ENCODE data around the gene NCK1.

The NCK1 gene

DNA sequence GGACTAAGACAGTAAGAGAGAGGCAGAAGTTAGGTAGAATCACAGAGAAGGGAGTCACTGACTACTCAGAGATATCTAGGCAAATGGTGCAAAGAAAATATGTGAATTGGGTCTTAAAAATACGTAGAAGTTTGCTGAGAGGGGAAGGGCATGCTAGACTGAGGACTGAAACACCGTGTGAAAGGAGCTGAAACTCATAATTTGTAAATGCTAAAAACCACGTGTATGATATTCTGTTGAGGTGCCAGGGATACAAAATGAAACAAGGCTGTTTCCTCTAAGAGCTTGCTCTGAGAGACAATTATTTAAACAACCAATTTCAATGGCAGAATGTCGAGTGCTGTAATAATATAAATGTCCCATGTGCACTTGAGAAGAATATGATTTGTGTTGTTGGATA lies 47.2 kb downstream of the NCK1 start:
- DNase-seq: no peak

DNA sequence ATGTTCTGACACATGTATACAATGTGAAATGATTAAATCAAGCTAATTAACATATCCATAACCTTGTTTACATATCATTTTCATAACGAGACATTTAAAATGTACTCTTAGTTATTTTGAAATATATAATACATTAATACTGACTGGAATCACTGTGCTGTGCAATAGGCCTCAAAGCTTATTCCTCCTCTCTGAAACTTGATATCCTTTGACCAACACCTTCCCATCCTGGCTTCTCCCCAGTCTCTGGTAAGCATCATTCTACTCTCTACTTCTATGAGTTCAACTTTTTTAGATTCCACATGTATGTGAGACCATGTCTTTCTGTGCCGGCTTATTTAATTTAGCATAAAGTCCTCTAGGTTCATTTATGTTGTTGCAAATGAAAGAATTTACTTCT lies 48.7 kb downstream of the NCK1 start:
- DNase-seq: no peak

DNA sequence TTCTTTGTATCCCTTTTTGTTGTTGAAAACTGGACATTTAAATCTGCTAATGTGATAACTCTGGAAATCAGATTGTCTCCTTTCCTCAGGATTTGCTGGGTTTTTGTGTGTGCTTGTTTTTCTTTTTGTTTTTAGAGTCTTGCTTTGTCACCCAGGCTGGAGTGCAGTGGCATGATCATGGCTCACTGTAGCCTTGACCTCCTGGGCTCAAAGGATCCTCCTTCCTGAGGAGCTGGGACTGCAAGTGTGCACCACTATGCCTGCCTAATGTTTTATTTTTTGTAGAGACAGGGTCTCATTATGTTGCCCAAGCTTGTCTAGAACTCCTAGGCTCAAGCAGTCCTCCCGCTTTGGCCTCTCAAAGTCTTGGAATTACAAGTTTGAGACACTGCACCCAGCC lies 51.2 kb downstream of the NCK1 start:
- DNase-seq: no peak

DNA sequence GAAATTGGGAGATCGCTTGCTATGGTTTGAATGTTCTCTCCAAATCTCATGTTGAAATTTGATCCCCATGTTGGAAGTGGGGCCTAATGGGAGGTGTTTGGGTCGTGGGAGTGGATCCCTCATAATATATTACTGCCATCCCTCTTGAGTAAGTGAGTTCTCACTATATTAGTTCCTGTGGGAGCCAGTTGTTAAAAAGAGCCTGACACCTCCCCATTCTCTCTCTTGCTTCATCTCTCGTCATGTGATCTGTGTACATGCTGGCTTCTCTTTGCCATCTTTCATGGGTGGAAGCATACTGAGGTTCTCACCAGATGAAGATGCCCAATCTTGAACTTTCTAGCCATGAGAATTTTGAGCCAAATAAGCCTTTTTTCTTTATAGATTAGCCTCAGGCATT lies 52.7 kb downstream of the NCK1 start:
- DNase-seq: no peak

DNA sequence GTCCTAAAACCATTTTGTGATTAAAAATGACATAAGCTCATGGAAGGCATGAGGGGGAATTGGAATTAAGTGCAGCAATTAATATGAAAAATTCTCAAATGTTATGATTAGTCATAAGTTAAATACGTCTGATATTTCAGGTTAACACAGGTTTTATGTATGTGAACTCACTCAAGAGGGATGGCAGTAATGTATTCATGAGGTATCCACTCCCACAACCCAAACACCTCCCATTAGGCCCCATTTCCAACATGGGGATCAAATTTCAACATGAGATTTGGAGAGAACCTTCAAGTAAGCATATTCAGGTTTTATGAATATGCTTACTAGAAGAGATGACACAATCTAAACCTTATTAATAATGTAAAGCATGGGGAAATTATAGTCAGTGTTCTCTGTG lies 54.2 kb downstream of the NCK1 start:
- no peak for DNase-seq

DNA sequence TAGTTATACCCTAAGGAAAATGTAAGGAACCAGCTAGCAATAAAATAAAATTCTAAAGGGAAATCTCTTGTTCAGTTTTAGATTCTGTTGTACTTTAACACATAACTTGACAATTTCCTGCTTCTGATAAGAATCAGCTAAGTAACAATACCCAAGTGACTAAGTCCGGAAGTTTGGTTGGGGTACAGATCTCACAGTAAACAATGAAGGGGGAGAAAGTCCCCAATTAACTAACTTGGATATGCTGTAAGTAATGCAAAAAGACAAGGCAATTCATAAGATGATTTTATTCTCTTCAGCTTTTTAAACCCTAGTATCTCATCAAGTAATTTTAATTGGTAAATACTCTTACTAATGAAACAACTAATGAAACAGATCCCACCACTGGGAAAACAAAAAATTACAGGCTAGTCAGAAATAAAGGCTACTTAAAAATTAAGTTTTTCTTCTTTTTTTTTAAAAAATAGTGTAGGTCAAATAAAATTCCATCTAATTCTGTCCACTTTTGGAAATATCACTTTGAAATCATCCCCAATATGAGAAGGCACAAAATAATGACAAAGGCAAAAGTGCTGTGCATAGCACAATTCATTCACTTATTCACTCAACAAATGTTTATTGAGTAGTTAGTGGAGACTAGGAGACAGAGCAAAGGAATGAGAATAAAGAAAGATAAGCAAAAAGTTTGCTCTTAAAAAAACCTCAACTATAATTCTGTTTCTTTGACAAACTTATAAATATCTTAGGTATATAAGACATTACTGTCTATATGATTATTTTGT lies 58.0 kb downstream of the NCK1 start:
- no peak for DNase-seq

DNA sequence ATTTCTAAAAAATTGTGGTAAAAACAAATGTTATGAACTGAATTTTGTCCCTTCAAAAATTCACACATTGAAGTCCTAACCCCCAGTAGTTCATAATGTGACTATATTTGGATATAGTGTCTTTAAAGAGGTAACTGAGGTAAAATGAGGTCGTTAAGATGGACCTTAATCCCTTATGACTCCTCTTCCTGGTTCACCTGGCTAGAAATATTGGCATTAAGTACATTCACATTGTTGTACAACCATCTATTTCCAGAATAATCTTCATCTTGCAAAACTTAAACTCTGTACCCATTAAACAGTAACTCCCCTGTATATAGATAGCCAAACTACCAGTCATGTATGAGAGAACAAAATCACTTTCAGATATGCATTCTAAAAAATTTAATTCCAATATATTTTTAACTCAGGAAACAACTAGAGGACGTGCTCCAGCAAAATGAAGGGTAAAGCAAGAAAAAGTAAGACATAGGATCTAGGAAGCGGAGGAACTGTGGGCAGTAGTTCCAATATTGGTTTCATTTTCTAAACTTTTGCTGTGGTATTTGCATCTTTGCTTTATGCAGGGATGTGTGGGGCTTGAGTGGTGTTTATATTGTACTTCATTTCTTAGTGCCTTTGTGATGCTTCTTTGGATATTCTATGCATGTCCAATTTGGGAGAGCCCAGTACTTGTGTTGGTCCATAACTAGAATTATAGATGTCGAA lies 59.0 kb downstream of the NCK1 start:
- DNase-seq: no peak

DNA sequence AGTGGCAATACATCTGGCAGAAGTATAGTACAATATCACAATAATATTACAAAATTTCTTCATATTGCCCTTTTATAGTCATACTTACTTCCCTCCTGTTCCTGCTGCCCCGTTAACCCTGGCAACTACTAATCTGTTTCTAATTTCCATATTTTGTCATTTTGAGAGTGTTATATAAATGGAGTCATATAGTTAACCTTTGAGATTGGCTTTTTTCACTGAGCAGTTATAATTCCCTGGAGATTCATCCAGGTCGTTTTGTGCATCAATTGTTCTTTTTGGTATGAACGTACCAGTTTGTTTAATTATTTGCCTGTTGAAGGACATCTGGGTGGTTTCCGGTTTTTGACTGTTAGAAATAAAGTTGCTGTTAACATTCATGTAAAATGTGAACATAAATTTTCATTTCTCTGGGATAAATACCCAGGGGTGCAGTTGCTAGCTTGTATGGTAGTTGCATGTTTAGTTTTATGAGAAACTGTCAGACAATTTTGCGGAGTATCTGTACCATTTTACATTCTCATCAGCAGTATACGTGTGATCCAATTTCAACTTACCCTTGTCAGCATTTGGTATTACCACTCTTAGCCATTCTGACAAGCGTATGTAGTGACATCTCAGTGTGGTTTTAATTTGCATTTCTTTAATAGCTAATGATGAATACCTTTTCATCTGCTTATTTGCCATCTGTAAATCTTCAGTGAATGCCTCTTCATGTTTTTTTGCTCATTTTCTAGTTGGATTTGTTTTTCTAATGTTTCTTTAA lies 63.6 kb downstream of the NCK1 start:
- DNase-seq: no peak

DNA sequence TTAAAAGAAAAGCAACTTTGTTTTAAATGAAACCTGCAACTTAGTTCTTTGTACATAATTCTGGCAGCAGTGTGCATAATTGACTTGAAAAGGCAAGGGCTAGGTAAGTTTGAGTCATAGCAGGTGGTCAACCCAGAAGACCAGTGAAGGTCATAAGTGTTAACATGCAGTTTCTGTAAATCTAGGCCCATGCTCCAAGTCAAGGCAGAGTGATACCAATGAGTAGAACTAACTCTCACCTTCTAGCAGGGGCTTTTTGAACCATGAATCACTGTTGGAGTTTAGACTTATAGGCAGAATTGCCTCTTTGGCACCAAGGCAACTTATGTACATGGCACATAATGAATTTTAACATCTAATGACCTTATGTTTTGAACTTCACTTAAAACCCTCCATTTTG lies 66.2 kb downstream of the NCK1 start:
- no peak for DNase-seq

DNA sequence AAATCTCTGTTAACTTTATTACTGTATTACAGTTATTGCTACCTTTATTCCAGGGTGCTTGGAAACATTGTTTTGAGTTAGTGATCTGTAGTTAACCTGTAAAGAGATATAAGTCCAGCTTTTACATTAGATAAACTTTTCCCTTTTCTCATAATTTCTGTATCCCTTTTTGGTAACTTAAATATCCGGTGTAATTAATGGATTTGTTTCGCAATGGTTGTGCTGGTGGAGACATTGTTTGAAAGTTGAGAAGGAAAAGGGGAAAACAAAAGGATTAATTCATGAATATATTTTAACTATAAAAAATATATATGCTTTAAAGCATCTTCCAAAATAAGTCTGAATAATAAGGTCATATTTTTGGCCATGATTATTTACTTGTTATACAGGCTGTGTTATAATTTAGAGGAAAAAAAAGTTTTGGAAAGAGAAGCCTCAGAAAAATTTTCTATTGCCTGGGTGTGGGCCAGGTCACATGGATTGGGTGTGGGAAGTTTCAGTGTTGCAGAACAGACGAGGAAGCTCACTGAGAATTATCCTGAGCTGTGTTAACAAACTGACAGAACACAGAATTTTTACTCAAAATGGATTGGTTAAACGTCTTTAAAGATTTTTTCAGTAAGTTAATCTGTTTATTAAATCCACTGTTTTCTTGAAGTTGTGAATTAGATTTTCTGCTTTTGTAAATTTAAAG lies 68.1 kb downstream of the NCK1 start:
- DNase-seq: no peak

DNA sequence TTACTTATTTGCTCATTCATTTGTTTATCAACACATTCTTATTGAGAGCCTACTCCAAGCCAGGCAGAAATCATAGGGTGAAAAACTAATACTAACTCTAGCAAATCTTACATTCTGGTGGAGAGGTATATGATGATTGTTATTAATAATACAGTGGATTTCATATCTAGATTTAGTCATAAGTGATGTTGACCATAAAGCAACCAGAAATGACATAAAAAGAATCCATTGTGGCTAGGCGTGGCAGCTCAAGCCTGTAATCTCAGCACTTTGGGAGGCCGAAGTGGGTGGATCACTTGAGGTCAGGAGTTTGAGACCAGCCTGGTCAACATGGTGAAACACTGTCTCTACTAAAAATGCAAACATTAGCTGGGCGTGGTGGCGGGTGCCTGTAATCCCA lies 69.6 kb downstream of the NCK1 start:
- no peak for DNase-seq

DNA sequence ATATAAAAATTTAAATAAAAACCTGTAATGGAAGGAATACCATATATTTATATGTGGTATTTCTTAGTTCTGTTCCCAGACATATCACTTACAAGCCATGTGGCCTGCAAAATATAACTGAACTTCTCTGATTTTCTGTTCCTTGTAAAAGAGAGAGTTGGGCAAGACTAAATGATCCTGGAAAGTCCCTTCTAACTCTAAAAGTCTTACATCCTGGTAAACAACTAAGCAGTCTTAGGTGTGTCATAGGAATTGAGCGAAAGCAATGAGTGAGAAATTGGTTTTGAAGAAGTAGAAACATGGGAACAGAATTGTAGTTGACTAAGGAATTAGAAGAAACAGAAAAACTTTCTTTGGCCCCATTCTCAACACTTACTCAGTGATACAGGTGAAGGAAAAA lies 70.5 kb downstream of the NCK1 start:
- no peak for DNase-seq

DNA sequence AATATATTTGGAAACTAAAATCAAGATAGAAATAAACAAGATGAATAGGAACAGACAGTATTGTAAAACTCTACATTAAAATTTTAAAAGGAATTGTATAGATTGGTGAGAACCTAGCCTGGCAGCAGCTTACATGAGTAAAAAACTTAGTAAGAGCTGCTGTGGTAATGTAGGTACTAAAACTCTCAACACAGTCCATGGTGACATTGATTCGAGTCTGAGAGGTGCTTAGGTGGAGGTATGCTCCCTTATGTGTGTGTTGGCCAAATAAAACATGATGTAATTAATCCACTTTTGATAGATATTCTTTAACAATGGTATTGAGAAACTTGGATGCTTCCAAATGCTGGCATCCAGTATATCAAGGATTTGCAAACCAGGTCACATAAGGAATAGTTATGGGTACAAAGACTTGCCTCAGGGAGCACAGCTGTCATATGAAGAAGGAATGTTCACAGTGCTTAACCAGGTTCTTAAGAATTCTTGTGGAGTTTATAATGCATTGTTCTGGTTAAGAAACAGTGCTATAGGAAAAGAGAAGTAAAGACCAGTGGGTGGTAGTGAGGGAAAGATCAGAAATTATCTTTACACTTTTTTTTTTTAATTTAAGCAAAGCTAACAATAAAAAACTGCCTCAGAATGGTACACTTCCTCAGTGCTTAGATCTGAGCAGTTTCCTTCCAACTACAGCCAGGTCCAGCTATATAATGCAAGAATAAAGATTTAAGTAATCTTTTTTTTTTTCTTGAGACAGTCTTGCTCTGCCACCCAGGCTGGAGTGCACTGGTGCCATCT lies 71.2 kb downstream of the NCK1 start:
- no peak for DNase-seq

DNA sequence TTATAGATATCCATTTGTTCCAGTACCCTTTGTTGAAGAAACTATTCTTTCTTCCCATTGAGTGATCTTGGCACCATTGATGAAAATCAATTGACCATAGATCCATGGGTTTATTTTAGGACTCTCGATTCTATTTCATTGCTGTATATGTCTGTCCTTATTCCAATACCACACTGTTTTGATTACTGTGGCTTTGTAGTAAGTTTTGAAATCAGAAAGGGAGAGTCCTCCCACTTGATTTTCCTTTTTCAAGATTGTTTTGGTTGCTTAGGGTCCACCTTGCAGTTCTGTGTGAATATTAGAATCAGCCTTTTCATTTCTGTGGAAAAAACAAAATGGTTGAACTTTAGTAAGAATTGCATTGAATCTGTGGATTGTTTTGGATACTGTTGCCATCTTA lies 75.2 kb downstream of the NCK1 start:
- no peak for DNase-seq

DNA sequence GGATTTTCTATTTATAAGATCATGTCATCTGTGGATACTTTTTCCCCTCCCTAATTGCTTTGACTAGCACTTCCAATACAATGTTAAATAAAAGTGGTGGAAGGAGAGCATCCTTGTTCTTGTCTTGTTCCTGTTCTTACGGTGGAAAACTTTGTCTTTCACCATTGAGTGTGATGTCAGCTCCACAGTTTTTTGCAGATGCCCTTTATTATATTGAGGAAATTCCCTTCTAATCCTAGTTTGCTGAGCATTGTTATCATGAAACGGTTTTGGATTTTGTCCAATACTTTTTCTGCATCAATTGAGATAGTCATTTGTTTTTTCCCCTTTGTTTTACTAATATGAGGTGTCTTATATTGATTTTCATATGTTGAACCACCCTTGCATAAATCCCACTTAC lies 75.8 kb downstream of the NCK1 start:
- no peak for DNase-seq

DNA sequence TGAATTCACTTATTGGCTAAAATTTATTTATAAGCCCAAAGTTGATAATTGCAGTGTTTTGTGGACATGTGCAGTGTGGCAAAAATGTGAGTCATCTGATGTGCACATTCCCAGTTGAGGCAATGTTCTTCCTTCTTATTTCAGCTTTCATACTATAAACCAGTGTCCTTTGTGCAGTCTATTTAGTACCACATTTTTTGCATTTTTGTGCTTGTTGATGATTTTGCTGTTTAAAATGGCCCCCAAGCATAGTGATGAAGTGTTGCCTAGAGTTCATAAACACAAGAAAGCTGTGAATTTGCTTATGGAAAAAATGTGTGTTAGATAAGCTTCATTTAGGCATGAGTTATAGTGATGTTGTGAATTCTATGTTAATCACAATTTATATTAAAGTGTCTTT lies 76.3 kb downstream of the NCK1 start:
- no peak for DNase-seq

DNA sequence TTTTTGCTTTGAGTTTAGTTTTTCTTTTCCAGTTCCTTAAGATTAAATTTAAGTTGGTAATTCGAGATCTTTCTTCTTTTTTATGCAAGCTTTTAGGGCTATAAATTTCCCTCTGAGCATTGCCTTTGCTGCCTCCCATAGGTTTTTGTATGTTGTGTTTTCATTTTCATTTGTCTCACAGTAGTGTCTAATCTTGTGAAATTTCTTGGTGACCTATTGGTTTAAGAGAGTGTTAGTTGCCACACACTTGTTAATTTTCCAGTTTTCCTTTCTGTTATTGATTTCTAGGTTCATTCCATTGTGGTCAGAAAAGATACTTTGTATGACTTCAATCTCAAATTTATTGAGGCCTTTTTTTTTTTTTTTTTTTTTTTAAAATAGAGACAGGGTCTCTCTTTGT lies 77.5 kb downstream of the NCK1 start:
- no peak for DNase-seq

DNA sequence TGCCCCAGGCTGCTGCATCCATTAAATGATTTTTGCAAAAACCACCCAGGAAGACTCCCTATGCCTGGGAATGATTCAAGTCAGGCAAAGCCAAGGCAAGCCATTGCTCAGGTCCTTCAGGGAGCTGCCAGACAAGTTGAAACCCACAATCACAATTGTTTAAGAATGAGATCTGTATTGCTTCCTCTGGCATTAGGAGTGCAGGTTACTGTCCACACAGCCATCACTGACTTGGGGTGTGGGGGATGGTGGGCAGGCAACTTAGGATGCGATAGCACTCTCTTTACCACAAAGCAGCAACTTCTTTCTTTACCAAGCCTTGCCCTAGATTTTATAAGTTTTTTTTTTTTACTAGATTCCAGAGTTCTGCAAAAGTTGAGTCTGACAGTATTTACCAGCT lies 80.8 kb downstream of the NCK1 start:
- no peak for DNase-seq

DNA sequence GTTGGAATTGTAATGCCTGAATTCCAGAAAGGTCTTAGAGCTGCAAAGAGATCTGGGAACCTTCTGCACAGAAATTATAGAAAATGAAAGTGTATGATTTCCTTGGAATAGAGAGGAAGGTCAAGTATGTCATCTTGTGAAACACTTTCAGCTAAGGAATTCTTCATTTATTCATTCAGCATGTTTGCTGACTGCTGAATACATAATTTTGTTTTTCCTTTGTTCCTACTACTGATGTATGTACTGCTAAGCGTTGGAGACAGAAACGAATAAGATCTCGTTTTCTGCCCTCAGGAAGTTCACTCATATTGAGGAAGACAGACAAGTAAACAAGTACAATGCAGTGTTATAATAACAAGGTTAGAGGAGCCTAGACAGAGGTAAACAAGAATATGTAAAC lies 81.4 kb downstream of the NCK1 start:
- no peak for DNase-seq

DNA sequence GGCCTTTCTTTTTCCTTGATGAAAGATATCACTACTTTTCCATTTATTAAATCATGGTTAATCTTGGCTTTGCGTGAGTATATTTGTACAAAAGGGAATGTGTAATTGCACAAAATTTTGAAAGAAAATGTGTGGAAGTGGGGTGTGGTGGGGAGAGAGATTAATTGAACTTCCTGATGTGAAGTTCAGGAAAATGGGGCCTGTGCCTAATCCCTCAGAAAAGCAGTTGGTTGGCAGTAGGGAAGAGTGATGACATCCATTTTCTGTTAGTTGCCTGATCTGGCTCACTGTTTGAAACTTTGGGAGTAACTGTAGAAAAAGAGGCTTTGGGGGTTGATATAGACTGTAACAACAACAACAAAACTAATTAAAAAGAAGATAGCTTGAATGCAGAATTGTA lies 85.0 kb downstream of the NCK1 start:
- DNase-seq: no peak

DNA sequence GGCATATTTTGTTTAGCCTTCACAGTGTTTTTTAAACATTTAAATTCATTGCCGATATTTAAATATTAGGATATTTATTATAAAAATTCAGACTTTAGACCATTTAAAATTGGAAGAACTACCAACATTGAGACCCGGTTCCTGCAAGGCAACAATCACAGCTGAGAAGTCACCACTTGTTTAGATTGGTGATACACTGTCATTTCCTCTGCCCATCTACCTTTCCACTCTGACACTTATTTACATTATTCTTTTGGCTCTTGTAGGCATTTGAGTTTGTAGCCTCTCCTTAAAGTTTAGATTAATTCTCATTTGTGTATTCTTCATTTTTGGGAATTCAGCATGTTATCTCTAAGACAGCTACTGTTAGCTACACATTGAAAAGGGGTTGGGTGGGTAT lies 85.5 kb downstream of the NCK1 start:
- no peak for DNase-seq

DNA sequence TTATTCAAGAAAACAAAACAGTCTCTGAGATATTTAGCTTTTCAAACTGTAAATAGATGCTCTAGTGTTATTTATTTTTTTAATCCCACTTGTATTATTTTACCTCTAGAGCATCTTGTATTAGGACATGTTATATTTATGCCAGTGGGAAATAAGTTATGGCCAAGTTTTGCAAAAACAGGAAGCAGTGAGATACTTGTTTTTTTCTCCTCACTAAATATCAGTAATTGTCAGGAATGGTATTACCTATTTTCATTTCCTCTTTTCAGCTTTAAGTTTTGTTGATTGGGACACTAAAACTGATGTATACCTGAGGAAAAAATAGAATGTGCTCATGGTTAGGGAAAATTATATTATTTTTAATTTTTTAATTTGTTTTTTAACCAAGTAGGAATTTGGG lies 87.1 kb downstream of the NCK1 start:
- DNase-seq: no peak

DNA sequence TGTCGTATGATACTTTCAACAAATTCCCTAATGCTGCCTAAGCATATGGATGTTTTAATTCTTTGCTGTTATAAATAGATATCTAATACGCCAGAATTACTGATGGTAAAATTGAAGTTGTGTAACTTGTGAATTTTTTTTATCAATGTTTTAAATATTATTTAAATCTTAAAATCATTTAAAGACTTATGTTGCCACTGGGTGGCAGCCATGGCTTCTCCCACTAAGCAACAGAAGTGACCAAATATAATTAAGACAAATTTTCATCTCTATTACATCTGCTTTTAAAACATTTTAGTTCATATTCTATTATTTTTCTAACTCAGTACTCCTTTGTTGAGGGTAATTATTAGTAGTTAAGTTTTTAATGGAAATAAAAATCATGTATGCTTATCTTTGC lies 87.7 kb downstream of the NCK1 start:
- no peak for DNase-seq
